ENCODE data around the gene NFIB.
A peak's percentile ranks its signal among the peaks of the same experiment; 100 is the strongest.

Gene NFIB

DNA sequence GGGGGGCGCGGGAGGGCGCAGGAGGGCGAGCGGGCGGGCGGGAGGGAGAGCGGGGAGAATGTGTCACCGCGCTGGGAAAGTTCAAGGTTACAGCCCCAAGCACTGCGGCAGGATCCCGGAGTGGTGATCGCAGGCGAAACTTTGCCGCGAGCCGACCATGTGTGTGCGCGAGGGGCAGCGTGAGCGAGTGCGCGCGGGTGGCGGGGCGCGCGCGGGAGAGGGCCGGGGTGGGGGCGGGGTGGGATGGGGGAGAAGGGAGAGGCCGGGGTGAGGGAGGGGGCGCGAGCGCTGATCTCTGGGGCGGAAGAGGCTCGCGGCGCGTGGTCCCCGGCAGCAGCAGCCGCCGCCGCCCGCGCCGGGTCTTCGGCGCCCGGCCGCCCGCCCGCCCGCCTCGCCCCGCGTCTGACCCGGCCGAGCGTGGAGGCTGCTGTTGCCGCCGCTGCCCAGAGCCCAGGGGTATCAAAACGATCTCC is at the start of gene NFIB:
TSS of gene NFIB (minus strand) at position 191 of the 473 bp plus-strand sequence. CDS start 630 bp downstream, outside the sequence.
- peak in 32 of 58 donors; percentile 29 to 68 (median 55) for DNase-seq

DNA sequence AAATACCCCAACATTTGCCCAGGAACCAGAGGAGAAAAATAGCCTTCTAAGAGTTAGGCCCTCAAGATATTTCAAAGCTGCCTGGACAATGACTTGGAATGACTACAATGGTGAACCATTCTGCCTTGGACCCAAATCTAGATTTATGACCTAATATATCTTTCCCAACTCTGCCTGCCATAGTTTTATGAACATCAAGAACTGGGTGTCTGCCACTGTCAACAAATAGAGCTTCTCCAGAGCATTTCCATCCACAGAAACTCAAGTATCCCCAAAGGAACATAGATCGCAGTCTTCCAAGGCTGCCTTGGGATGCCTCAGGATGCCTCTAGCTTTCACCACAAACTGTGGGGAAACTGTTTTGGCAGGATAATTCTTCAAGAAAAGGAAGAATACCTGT is 48.2 kb upstream of the NFIB start:
- no peak for DNase-seq

DNA sequence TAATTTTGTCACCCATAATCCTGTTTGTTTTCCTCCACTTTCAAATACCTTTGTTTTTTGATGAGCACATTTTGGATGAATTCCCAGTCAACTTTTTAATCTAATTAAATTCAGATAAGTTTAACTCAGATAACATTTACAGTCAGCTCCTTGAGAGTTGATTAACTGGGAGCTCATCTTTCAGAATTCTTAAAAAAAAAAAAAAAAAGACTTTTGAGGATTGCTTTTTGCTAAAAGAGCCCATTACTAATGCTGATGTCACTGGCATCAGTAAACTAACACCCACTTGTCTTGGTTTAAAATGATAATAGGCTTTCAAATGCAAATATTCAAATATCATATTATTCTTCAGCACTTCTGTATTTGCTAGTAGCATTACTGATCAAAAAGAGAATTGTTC is 47.1 kb upstream of the NFIB start:
- DNase-seq = no peak

DNA sequence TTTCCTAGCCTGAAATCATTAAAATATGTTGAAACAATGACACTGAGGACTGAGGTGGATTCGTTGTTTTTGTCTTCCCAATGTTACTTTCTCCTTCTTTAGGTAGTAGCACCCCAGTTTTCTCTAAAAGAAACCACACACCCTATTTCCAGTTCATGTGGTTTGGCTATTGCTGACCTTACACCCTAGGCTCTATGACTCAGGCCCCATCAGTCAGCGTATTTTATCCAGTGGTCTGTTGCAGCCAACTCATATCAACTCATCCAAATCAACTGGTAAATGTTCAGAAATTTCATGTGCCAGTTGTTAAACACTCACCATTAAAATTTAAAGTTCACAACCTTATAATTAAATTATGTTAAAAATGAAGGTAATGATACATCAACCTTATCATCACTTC is 44.6 kb upstream of the NFIB start:
- no peak for DNase-seq

DNA sequence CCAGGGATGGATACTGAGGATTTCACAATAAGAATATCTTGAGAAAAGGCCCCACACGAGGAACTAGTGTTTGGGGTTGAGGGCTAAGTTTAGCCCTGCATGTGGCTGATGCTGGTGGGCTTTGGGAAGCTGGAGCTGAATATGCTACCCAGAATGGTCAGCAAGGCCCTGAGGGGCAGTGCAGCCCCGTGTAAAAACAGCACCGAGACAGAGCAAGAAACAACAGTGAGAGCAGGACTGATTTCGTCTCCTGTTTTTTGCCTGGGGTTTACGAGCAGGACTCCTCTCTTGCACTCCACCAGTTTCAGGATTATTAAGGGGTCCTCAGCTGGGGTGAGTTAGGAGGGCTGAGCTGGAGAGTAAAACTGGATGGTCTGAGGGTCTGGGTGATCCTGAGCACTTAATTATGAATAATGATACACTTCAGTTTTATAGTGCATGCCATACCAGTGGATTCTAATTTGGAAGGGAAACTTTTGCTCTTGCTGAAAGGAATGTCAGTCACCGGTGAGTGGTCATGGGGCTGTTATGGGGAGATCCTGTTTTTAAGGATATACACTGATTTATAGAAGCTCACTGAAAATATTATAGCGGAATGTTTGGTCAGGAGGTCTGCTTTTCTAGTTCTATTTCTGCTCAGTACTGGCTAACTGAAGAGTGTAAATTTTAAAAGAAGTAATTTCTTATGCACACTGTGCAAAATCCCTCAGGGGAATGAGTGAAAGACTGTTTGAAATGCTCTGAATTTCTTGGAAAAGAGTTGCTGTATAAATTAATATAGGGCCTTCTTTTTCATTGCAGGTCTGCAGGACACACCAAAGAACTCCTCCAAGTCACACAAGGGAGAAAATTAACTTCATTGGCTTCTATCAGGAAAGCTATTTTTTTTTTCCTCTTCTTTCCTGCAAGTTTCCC is 42.7 kb upstream of the NFIB start:
- no peak for DNase-seq

DNA sequence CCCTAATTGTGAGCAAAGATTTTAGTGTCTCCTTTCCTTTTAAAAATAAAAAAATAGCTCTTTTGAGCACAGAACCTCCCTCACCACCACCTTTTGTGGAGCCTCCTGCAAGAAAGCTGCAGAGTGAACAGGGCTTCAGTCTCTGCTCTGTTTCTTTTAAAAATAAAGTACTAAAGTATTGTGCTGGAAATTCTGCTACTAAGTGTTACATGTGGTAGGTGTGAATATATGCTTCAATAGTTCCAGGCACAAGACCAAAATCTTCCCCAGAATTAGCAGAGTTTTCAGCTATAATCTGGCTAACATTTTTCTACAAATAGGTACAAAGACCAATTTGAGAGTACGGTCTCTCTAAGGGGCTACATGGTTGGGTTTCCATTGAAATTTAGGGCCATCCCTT is 40.3 kb upstream of the NFIB start:
- no peak for DNase-seq

DNA sequence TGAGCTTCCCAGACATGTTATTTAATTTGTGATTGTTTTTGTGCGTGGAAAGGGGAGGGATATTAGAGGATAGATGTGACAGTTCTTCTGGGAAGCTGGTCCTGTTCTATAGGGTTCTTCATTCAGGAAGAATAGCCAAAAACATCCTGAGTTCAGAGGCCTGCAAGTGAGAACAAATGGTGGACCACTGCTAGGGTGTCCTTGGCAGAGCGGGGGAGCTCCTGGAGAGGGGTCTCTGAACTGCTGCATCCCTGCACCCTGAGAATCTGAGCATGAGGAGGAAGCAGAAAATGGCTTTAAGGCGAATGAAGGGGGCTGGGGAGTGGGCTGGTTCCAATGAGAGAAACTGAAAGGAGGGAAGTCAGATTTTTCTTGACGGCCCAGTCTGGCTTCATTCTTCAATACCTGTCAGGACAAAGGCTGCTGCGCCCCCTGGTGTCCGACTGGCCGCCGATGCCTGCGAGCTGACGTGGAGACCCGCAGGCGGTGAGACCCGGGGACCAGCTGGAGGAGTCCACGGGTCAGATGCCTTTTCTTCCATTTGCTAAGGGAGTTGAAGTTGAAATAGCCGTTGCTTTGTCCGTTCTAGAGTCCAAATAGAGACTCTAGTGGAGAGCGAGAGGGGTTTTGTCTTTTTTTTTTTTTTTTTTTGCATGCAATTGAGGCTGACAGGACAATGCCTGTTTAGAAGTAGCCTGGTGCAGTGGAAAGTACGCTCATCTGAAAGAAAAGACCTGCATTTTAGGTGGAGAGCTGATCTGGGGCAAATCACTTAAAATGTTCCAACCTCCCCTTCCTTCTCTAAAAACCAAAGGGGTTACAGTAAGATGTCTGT is 39.5 kb upstream of the NFIB start:
- peak in 57 of 58 donors; percentile 31 to 97 (median 85) for DNase-seq

DNA sequence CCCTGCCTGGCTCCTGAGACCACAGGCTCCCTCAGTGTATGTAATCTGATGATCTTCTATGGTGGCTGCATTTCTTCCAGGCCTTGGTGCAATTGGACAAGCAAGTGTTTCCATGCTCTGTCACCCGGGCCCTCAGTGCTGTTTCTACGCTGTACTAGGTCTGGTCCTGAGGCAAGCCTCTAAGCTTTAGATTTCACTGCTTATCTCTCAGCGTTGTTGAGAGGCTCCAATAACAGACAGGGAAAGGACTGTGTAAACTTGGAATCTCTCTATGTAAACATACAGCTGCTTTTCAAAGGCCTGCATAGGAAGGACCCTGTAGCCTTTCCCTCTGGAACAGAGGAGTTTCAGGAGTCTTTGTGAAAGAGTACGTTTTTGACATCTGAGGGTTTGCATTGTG is 38.6 kb upstream of the NFIB start:
- DNase-seq = no peak

DNA sequence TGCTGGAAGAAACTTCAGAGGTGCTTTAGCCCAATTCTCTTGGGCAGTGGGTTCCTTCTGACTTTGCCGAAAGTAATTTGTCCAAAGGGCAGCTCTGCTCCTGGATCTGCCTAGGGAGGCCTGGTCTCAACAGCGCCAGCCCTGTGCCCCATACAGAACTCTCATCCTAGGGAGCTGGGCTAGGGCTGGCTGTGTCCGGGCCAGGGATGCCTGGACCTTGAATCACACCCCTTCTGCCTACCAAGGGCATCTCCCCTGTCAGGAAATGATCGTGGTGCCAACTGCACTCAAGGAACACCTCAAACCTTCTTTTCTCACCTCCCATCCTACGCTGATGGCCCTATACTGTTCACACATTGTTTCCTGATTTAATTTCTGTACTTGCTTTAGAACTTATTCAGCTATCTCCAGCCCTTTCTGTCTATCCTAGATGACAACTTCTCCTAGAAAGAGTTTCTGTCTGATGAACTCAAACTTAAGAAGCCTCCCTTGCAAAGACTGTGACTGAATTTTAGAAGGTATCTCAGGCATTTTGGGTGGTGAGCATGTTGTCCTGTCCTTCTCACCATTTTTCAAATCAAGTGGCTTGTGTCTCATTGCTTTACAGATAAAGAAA is 37.4 kb upstream of the NFIB start:
- DNase-seq = peak in 3 of 58 donors; percentile 10 to 54 (median 41)

DNA sequence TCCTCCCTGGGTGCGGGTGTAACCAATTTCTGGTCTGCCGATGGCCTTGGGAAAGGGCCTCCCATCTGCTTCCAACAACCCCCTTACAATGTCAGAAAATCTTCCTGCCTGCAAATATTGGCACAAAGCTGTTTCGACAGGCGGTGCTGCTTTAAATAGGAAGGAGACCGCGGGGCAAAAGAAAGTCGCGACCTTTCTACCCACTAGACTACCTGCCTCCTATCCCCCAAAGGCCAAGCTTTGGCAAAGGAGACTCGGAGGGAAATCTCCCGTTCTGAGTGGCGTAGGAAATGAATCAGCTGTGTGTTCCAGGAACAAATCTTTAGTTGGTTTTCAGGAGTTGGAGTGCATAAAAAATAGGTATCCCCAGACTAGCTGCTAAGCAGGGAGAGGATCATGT is 36.8 kb upstream of the NFIB start:
- DNase-seq = no peak

DNA sequence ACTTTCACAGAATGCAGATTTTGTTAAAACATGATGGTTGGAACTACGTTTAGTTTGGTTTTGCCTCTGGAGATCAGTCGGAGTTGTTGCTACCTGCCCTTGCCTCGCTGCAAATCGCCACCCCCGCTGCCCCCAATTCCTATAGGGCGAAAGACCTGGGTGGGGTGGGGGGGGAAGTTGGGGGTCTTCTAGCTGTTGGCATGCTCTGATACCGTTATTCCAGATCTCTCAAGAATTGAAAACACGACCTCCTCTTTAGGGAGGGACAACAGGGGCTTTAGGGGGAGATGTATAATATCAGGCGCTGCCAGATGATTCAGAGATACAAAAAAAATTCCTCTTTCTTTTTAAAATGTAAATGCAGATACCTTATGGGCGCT is 36.4 kb upstream of the NFIB start:
- no peak for DNase-seq

DNA sequence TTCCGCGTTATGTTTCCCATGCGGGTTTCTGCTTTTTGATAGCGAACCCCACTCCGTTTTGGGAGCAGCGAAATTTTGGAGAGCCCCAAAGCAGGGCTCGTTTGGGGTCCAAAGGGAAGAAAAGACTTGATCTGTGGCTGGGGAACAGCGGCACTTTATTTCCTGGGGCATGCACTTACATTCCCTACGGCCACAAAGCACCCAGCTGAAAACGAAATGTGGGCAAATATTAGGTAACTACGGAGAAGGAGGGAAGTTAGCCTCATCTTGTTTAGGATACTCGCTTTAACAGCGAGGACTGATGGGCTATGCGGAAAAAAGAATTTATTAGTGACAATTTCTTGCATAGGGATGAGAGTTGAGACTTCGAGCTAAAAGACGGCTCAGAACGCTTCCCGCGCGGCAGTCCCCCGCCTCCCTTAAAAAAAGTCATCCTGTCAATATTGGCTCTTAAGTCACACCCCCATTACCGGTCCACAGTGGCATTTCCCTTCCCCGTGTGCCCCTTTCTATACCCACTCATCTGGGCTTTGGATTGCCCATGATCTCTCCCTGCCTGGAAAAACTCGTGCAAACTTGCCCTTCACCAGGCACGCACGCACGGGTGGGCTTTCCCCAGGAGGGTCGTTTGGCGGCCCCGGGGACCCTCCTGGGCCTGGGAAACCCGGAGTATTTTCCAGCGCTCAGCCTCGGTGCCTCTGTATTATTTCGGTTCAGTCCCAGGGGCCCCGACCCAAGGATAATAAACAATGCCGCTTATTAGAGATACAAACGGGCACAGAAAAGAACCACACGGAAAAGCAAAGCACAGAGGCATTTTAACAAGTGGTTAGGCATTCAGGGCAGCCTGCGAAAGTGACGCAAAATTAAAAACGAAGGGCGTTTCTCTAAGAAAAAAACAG is 35.8 kb upstream of the NFIB start:
- DNase-seq = peak in 7 of 58 donors; percentile 23 to 44 (median 24)

DNA sequence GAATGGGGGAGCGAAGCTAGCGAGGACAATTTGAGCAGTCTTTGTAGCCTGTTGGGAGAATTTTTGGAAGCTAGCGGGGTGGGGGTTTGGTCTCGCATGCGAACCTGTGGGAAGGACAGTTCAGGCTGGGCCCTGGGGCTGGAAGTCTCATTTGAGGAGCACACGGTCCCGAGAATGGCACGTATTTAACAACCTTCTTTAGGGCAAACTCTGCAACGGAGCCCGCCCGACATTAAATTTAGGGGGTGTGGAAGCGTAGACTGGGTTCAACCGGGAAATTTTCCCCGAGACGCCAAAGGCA is 35.2 kb upstream of the NFIB start:
- no peak for DNase-seq

DNA sequence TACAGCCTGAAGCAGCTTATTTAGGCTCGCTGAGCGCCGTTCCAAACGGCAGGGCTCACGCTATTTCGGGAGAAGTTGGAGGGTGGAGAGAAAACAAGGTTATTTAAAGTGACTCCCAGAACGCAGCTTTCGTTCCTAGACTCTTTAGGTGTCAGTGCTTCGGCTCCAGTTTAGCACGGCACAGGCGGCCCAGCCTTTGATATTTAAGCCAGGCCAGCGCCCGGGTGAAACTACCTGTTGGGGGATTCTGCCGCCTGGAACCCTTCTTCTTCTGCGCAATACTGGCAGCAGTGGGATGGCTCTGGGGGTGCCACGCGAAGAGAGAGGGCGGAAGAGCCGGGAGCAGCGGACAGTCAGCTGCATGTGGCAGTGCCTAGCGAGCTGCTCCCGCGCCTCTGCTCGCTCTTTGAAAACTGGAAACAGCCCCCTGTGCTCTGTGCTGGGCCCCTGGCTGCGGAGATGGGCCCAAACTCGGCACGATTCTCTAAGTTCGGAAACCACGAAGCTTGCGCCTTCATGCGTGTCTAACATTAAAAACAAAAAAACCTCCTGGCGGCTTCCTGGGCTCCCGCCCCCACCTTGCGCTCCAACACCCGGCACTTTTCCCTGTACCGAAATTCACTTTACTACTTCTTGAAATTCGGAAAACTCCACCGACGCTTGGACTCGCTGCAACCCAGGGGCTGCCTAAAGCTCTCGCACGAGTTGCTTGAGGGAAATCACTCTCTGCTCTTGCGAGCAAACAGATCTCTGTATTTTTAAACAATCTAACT is 34.6 kb upstream of the NFIB start:
- DNase-seq = peak in 14 of 58 donors; percentile 30 to 59 (median 46)

DNA sequence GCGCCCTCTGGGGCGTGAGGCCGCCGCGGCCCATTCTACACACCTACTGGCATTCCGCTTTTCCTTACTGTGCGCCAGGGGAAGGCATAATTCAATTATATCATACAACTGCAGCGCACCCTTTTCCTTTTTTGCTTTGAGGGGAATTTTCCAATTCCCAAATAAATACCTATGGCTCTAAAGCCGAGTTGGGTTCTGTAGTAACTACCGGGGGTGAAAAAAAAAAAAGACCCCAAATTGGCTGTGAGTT is 34.1 kb upstream of the NFIB start:
- DNase-seq = no peak

DNA sequence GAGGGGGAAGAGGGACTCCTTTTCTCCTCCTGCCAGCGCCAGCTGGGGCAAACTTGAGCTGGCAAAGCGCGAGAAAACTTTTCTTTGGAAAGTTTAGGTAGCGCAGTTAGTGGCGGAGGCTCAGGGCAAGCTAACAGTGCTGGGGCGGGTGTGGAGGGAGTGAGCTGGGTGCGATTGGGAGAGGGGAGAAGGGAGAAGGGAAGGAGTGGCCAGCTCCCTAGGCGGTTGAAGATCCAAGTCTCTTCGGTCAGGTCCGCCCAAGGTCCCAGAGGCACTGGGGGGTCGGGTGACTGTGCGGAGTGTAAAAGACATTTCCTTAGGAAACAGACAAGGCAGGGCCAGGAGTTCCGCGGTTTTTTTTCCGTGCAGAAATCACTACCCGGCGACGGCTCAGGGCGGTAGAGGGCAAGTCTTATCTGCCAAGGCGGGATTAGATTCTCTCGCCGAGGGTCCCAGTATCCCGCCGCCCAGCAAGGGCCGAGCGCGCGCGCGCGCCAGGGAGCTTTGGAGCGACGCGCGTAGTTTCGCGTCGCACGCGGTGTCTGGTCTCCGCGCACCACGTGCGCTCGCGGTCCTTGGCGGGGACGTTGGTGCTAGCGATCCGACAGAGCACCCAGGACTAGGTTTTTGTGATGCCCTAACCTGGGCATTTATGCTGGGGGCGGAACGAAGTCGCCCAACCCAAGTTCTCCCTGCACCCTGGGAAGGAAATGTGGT is 33.6 kb upstream of the NFIB start:
- DNase-seq = peak in 17 of 58 donors; percentile 19 to 69 (median 46)

DNA sequence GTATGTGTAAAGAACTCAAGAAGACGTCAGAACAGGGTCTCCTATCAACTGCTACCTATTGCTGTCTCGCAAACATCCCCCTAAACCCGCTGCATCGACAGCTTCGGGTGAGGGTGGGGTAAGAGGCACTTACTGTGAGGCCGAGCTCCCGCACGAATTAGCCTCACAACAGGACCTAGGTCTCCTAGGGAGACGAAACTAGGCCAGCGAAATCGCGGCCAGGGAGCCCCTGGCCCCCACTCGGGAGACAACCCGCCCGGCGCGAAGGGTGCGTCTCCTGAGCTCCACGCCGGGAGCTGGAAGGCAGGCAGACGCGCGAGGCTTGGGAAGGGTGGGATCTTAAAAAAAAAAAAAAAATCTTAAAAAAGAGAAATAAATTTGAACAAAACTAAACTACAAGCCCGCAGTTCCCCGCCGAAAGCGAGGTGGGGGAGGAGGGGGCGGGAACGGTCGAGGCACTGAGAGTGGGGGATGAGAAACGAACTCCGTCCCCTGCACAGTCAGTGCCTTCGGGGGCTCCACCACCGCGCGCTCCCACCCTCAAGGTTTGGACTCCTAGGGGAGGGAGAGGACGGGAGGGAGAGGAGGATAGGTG is 33.0 kb upstream of the NFIB start:
- peak in 9 of 58 donors; percentile 27 to 52 (median 48) for DNase-seq

DNA sequence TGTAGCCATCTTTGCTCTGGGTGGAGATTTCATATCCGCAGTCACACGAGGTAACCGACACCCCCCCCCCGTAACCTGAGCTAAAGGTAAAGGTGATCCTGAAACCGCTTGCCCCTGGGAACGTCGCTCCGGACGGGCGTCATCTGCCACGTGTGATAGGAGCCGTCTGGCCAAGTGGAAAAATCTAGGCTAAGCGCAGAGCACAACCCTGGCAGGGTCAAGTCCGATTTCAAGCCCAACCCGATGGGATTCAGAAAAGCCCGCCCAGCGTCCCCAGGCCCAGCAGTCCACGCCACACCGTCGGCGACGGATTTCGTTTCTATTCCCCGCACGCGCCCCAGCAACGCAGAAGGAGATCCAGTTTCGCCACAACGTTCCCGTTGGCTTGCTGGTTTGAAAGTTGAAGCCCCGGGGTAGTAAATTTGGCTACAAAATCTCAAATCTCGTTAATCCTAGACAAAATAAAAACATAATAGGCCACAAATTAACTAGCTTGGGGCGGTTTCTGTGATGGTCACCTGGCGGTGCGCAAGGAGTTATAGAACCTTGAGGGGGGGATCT is 32.4 kb upstream of the NFIB start:
- peak in 18 of 58 donors; percentile 24 to 52 (median 40) for DNase-seq

Measured in anterior cingulate cortex (tissue), 58 donors.